Measurements from ENCODE around the gene ATF7IP2.

ATF7IP2 gene

DNA sequence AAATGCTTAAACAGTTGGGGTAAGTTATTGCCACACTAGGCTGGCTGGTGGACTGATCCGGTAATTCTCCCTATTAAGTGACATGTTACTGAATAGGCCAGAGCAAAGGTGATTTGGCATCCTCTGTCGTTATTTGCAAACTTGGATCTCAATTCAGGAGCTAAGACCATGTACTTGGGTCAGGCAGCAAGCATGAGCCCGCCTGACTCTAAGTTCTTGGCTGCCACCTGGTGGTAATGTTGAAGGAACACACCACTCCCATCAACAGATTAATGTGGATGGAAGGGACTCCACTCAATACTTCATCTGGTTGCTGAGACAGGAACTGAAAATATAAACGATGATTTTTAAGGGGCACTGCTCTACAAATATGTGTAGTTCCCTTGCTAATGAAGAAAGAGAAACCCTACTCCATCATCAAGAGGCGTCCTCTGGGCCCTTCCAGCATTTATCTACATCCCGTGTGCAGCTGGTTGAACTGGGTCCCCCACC lies 123.7 kb downstream of the ATF7IP2 start:
- DNase-seq, result peak in 51 of 58 donors; percentile 0 to 85 (median 35)

GRCh38 chr16:10510279-10510678 lies 124.4 kb downstream of the ATF7IP2 start:
- DNase-seq, result no peak

- no peak for DNase-seq
Measured at GRCh38 chr16:10511829-10512228, 126.0 kb downstream of the ATF7IP2 start.

DNA sequence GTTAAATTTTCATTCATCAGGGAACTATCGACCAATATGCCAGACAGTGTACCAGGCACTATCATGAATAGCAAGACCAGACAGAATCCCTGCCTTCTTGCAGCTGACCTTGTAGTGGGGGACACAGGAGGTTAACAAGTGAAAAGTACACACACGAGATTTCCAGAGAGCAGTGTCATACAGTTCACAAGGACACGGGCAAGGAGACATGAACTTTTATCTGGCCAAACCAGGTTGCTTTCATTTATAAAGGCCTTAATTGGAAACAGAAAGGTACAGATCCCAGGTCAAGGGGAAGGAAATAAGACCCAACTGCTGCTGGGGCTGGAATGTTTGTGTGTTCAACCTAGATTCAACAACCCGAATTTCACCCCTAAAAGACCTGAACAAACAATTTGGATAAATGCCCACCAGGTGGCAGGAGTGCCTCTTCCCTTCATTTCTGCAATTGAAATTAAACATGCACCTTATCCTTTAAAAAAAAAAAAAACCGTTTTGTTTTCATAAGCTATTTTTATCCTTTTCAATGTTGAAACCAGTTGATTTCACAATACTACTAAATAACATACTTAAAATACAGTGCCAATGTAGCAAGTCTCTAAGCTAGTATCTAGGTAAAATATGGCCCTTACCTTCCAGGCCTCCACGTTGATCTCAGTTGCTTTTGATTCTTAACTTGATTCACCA lies 128.7 kb downstream of the ATF7IP2 start:
- DNase-seq, result peak in 7 of 58 donors; percentile 0 to 40 (median 1)

DNA sequence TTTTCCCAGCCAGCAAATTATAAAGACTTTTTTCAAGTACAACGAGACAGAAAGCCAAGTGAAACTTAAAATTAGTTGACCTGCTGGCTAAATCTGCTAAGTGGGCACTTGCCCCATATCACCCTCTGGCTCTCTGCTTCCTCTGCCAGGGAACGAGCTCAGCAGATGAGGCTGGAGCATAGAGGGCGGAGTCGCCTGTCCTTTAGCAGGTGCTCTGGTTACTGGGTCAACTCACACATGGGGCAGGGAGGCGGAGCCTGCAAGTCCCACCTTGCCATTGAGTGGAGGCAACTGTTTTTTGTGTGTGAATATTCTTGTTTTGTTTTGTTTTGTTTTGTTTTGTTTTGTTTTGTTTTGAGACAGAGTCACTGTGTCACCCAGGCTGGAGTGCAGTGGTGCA lies 132.0 kb downstream of the ATF7IP2 start:
- no peak for DNase-seq

DNA sequence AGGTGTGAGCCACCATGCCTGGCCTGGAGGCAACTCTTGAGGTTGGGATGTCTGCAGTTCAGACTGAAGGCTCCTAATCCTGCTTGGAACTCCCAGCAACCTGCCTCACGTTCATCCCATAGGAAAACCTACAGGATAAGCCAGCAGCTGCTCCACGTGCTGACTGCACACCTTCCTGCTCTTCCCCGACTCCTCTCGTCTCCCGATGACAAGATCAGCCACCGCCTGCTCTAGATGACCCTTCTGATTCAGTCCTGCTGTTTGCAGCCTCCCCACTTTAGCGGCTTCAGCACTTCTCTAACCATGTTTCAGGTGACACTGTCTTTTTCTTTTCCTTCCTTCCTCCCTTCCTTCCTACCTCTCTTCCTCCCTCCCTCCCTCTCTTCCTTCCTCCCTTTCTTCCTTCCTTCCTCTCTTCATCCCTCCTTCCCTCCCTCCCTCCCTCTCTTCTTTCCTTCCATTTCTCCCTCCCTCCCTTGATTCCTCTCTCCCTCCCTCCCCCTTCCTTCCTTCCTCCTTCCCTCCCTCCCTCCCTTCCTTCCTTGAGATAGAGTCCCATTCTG lies 132.7 kb downstream of the ATF7IP2 start:
- DNase-seq, result no peak

- no peak for DNase-seq
Measured at GRCh38 chr16:10519297-10519696, 133.4 kb downstream of the ATF7IP2 start.

- DNase-seq, result no peak
Measured at GRCh38 chr16:10519929-10520868, 134.3 kb downstream of the ATF7IP2 start.

- no peak for DNase-seq
Measured at GRCh38 chr16:10520869-10521578, 135.2 kb downstream of the ATF7IP2 start.

DNA sequence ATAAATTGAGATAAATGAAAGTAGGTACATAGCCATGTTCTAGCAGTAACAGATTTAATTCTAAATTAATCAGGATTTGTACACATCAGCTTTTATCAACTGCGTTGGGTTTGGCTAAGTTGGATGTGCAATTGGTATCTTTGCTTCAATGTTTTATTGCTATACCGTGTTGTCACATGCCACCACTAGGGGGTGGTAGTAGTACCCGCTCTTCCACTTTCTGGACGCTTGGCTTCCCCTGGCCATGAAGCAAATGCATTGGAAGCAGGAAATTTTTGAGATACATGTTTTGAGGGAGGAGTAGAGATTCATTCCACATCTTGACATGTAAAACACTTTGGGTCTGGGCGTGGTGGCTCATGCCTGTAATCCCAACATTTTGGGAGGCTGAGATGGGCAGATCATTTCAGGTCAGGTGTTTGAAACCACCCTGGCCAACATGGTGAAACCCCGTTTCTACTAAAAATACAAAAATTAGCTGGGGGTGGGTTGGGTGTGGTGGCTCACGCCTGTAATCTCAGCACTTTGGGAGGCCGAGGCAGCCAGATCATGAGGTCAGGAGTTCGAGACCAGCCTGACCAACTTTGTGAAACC lies 135.9 kb downstream of the ATF7IP2 start:
- DNase-seq, result peak in 40 of 58 donors; percentile 2 to 64 (median 18)

GRCh38 chr16:10522966-10523365 lies 137.1 kb downstream of the ATF7IP2 start:
- DNase-seq, result no peak

GRCh38 chr16:10525214-10525825 lies 139.5 kb downstream of the ATF7IP2 start:
- no peak for DNase-seq

- no peak for DNase-seq
Measured at GRCh38 chr16:10526962-10527361, 141.1 kb downstream of the ATF7IP2 start.

DNA sequence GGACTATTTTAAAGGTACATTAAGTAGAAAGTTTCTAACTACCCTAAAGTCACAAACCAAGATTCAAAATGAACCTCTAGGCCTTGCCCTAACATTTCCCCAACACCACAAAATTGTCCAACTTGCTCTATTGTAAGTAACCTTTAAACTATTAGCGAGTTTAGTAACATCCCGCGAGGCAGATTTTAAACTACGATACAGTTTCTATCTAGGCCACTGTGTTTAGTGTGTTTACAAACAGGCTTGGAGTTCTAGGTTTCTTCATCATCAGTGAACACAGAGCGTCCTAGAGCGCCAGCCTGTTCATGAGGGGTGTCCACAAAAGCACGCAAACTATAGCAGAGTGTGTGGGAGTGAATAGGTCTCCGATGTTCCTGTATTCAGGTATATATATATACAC lies 142.8 kb downstream of the ATF7IP2 start:
- no peak for DNase-seq

DNA sequence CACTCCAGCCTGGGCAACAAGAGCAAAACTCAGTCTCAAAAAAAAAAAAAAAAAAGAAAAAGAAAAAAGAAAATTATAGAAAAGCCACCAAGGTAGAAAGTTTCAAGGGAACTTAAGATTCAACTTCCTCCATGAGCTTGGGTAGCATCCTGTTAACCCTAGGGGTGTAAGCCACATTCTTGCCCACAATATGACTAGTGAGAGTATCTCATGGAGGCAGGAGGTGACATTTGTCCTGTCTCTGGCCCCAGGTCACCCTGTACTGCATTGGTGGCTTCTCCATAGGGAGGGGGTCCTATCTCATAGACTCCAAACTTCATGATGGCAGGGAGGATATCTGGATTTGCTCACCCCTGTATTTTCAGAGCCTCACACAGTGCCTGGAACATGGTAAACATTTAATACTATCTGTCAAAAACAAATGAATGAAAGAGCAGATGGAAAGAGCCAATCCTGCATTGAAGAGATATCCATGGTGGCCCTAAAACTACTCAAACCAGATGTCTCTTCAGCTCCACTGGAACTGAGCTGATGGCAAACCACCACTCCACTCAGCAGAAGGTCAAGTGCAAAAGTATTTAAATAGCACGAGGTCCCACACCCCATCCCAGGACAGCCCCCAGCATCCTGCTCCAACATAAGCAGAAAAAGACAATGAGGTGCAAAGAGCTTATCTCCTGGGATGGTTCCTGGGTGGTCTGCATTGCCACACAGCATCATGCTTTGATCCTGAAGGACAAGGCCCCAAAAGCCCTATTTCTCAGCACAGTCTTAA lies 144.2 kb downstream of the ATF7IP2 start:
- no peak for DNase-seq

DNA sequence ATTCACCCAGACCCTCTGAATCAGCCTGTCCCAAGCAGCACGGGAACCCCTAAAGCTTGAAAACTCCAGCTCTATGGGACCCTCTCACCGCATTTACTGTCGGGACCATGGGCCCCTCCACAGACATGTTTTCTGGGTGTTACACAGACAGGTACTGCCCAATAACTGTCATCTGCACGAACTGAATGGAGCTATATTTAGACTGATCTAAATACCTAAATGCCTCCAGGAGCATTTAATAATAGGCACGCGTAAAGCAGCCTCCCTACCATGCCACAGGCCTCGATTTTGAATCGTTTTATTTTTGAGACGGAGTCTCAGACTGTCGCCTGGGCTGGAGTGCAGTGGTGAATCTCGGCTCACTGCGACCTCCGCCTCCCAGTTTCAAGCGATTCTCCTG lies 144.8 kb downstream of the ATF7IP2 start:
- DNase-seq, result no peak

DNA sequence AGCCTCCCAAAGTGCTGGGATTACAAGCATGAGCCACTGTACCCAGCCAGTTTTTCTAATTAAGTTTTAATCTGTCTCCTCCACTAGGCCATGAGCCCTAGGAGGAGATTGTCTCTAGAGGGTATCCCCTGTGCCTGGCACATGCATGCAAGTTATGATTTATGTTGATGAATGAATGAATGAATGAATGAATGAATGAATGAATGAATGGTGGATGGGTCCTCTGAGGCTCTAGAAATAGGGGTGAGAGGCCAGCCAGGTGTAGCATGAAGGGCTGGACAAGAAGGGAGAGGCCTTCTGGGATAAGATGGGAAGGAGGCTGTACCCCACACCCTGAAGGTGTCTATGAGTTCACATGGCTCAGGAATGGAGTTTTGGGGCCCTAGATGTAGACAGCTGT lies 145.7 kb downstream of the ATF7IP2 start:
- no peak for DNase-seq

All from anterior cingulate cortex (tissue), 58 donors.